Activated T-helper 1 cell treated with anti-CD3 and anti-CD28 coated beads, Interleukin-2, amount 50 U/mL, for 16 hours (primary cell): ENCODE measurements around the gene MYCN.

Source experiments
- DNase-seq, 2 donors: peaks; one replicate each; pipeline ENCODE4 v3.0.0-alpha.2; 2020; ENCODE audit warnings: low read depth in 1 of 2, low spot score in 1 of 2

Gene MYCN

GRCh38 chr2:15974565-15975260 is 34.4 kb downstream of the MYCN start:
- DNase-seq = no peak

GRCh38 chr2:15975261-15975600 is 34.9 kb downstream of the MYCN start:
- DNase-seq = no peak

DNA sequence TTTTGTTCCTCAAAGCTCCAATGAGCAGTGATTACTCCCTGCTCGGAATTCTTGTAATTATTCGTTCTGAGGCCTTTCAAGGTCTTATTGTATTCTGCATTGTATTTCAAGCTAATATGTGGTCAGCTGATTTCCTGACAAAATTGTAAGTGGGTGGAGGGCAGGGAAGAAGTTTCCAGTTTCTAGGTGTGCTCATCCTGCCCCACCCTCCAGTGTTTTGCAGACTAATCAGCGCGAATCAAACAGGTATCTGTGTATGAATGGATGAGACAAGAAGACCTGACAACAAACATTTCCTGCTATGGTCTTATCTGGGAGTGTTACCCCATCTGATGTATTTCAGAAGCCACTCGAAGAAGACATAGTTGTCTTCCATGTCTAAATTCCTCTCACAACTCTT is 35.3 kb downstream of the MYCN start:
- no peak for DNase-seq

DNA sequence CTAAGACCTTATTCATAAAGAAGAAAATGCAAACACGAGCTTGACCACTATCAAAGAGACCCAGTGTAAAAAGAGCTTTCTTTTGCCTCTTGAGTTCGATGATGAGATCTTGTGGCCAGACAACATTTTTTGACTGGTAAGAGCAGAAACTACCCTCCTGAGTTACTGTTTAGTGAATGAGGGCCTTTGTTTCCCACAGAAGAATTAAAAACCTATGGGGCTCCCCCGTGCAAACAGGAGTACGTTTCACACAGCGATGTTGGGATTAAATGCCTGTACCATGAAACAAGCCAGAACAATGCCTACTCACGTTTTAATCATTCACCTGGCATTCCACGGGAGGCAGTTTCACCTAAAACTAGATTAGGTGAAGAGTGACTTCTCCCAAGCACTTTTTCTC is 36.0 kb downstream of the MYCN start:
- DNase-seq = no peak

DNA sequence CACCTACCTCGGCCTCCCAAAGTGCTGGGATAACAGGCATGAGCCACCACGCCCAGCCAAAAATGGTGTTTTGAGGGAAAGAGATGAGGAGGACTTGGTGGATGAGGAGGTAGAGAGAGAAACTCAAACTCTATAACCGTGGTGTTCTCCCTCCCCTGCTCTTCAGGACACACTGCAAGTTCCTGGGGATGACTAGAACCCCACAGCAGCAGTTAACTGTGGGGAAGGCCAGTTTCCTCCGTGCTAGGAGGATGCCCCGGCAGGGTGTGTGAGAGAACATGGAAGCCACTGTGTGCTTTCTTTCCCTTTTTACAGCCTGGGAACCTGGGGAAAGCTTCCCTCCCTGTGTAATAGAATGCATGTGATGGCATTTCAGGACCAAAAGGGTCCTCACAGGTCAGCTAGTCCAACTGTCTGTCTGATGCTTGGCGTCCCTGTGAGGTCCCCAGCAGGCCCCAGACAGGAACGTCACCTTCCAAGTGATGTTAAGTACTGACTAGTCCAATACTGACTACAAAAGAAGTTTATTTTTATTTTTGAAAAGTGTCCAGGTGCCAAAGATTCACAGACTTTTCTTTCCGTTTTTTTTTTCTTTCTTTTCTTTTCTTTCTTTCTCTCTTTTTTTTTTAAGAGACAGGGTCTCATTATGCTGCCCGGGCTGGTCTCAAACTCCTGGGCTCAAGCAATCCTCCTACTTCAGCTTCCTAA is 38.9 kb downstream of the MYCN start:
- DNase-seq = no peak

- DNase-seq = no peak
These were observed 39.6 kb downstream of the MYCN start for GRCh38 chr2:15979759-15980604.

- no peak for DNase-seq
These were observed 40.3 kb downstream of the MYCN start for GRCh38 chr2:15980605-15981098.

- no peak for DNase-seq
These were observed 41.3 kb downstream of the MYCN start for GRCh38 chr2:15981646-15982045.

- no peak for DNase-seq
These were observed 42.1 kb downstream of the MYCN start for GRCh38 chr2:15982285-15983044.

GRCh38 chr2:15983496-15983895 is 43.1 kb downstream of the MYCN start:
- DNase-seq = no peak

GRCh38 chr2:15984368-15985255 is 44.3 kb downstream of the MYCN start:
- DNase-seq = no peak

DNA sequence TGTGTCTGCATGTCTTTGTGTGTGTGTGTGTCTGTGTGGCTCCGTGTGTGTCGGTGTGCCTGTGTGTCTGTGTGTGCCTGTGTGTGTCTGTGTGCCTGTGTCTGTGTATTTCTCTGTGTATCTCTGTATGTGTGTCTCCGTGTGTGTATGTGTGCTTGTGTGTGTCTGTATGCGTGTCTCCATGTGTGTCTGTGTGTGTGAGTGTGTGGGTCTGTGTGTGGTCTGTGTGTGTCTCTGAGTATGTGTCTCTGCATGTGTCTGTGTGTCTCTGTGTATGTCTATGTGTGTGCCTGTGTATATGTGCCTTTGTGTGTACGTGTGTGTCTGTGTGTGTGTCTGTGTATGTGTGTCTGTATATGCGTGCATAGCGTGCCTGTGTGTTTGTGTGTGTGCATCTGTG is 45.2 kb downstream of the MYCN start:
- no peak for DNase-seq

DNA sequence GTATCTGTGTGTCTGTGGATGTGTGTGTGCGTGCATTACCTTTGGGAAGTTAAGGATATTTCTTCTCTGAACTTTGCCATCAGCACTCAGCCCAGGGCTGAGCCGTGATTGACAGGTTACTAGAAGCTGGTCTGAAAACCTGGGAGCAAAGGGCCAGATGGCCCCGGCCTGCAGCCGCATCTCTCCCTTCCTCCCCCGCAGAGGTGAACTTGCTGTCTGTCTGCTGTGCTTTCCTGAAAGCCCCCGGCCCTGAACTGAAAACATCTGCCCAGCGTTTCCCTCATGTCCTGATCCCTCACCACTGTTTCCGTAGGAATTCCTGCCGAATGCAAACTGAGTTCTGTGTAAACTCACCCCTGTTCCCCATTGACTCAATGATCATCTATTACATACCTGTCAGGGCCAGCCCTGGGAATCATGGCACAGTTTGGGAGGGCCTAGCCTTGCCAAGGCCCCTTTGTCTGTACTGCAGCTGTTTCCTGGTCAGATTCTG is 45.8 kb downstream of the MYCN start:
- no peak for DNase-seq

GRCh38 chr2:15986644-15987043 is 46.3 kb downstream of the MYCN start:
- DNase-seq = no peak

GRCh38 chr2:15988733-15989132 is 48.4 kb downstream of the MYCN start:
- DNase-seq = no peak

DNA sequence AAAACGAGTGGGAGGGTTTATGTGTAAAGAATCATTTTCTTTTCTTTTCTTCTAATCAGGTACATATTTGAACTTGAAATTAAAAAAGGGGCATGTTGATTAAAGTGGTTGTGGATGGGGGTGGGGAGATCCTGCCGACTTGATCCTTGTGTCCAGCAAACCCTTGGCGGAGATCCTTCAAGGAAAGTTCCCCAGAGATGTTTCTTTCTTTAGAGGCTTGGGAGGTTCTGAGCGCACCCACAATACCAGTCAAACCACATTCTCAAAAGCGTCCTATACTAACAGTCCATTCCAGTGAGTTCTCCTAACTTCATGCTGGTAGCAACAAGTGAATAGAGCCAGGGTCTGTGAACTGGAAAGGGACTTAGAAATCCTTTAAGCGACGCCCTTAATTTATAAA is 49.2 kb downstream of the MYCN start:
- no peak for DNase-seq

GRCh38 chr2:15990151-15991101 is 50.1 kb downstream of the MYCN start:
- DNase-seq = no peak

- DNase-seq = no peak
These were observed 50.9 kb downstream of the MYCN start for GRCh38 chr2:15991231-15991630.
